Stimulated activated naive CD8-positive, alpha-beta T cell treated with anti-CD3 and anti-CD28 coated beads, Interleukin-15, Interleukin-2, amounts not matched to agents 100 ng/mL and 50 ng/mL, for 24 hours (primary cell): ENCODE data around the gene CBFA2T2.

ENCODE experiments used
- H3K27ac Mint-ChIP-seq: one replicate; pipeline ENCODE4 v1.8.0; 2021; ENCODE audit warnings: mild to moderate bottlenecking, mixed read lengths
- H3K27me3 Mint-ChIP-seq: one replicate; pipeline ENCODE4 v1.8.0; 2021; ENCODE audit warnings: mixed read lengths
- H3K36me3 Mint-ChIP-seq: one replicate; pipeline ENCODE4 v1.8.0; 2021; ENCODE audit warnings: low read depth, mixed read lengths
- H3K4me1 Mint-ChIP-seq: one replicate; pipeline ENCODE4 v1.8.0; 2021; ENCODE audit warnings: low read depth, mixed read lengths
- H3K4me3 Mint-ChIP-seq: one replicate; pipeline ENCODE4 v1.8.0; 2021; ENCODE audit warnings: mild to moderate bottlenecking, mixed read lengths
- H3K9me3 Mint-ChIP-seq: one replicate; pipeline ENCODE4 v1.8.0; 2021; ENCODE audit warnings: mixed read lengths

CBFA2T2 gene

GRCh38 chr20:33674294-33675135, 184.6 kb downstream of the CBFA2T2 start, which contains the start of gene NECAB3:
NECAB3 (minus strand) TSS chr20:33674428; CDS start chr20:33674352, 76 bp downstream.
- peak within 1 kb of the TSS; percentile 86 for H3K27ac Mint-ChIP-seq
- H3K36me3 Mint-ChIP-seq = peaks cover 24% of the 10 kb centered on the region
- H3K4me1 Mint-ChIP-seq = peaks cover 23% of the 10 kb centered on the region
- peak within 1 kb of the TSS; percentile 90 for H3K4me3 Mint-ChIP-seq
- H3K27me3 Mint-ChIP-seq = no peaks in the 10 kb centered on the region
- H3K9me3 Mint-ChIP-seq = no peaks in the 10 kb centered on the region

GRCh38 chr20:33675136-33675959, 185.5 kb downstream of the CBFA2T2 start:
- peak overlapping the region; percentile 59 for H3K4me3 Mint-ChIP-seq
- H3K27ac Mint-ChIP-seq = peak overlapping the region; percentile 19
- no peaks in the 10 kb centered on the region for H3K27me3 Mint-ChIP-seq
- peaks cover 30% of the 10 kb centered on the region for H3K4me1 Mint-ChIP-seq
- no peaks in the 10 kb centered on the region for H3K9me3 Mint-ChIP-seq
- peaks cover 26% of the 10 kb centered on the region for H3K36me3 Mint-ChIP-seq

GRCh38 chr20:33676121-33676520, 186.2 kb downstream of the CBFA2T2 start:
- Mint-ChIP-seq H3K27me3 (no peaks in the 10 kb centered on the region), H3K36me3 (peaks cover 30% of the 10 kb centered on the region), H3K4me3 (peak overlapping the region; percentile 13), H3K27ac (no peak overlapping the region), H3K4me1 (peaks cover 38% of the 10 kb centered on the region), H3K9me3 (no peaks in the 10 kb centered on the region)

GRCh38 chr20:33676652-33677645, 187.1 kb downstream of the CBFA2T2 start:
- peaks cover 46% of the 10 kb centered on the region for H3K4me1 Mint-ChIP-seq
- no peak overlapping the region for H3K27ac Mint-ChIP-seq
- H3K36me3 Mint-ChIP-seq = peaks cover 30% of the 10 kb centered on the region
- H3K9me3 Mint-ChIP-seq = no peaks in the 10 kb centered on the region
- no peak overlapping the region for H3K4me3 Mint-ChIP-seq
- no peaks in the 10 kb centered on the region for H3K27me3 Mint-ChIP-seq

GRCh38 chr20:33677991-33678702, 188.3 kb downstream of the CBFA2T2 start:
- Mint-ChIP-seq H3K9me3 (no peaks in the 10 kb centered on the region), H3K36me3 (peaks cover 30% of the 10 kb centered on the region), H3K4me3 (no peak overlapping the region)

GRCh38 chr20:33679758-33680485, 190.0 kb downstream of the CBFA2T2 start:
- H3K4me3 Mint-ChIP-seq = no peak overlapping the region
- no peak overlapping the region for H3K27ac Mint-ChIP-seq
- peaks cover 57% of the 10 kb centered on the region for H3K4me1 Mint-ChIP-seq

More at GRCh38 chr20:33677991-33678702, 188.3 kb downstream of the CBFA2T2 start:
- Mint-ChIP-seq H3K27ac (no peak overlapping the region), H3K27me3 (no peaks in the 10 kb centered on the region), H3K4me1 (peaks cover 53% of the 10 kb centered on the region)

GRCh38 chr20:33680686-33681085, 190.8 kb downstream of the CBFA2T2 start:
- peaks cover 59% of the 10 kb centered on the region for H3K4me1 Mint-ChIP-seq

More at GRCh38 chr20:33679758-33680485, 190.0 kb downstream of the CBFA2T2 start:
- no peaks in the 10 kb centered on the region for H3K27me3 Mint-ChIP-seq
- H3K9me3 Mint-ChIP-seq = no peaks in the 10 kb centered on the region
- peaks cover 35% of the 10 kb centered on the region for H3K36me3 Mint-ChIP-seq

GRCh38 chr20:33681288-33681687, 191.4 kb downstream of the CBFA2T2 start:
- Mint-ChIP-seq H3K9me3 (no peaks in the 10 kb centered on the region), H3K27me3 (no peaks in the 10 kb centered on the region), H3K27ac (no peak overlapping the region), H3K36me3 (peaks cover 40% of the 10 kb centered on the region), H3K4me3 (no peak overlapping the region), H3K4me1 (peaks cover 59% of the 10 kb centered on the region)

More at GRCh38 chr20:33680686-33681085, 190.8 kb downstream of the CBFA2T2 start:
- Mint-ChIP-seq H3K27me3 (no peaks in the 10 kb centered on the region), H3K27ac (no peak overlapping the region), H3K9me3 (no peaks in the 10 kb centered on the region), H3K4me3 (peak overlapping the region; percentile 9), H3K36me3 (peaks cover 41% of the 10 kb centered on the region)

- H3K4me1 Mint-ChIP-seq = peaks cover 63% of the 10 kb centered on the region
- H3K4me3 Mint-ChIP-seq = no peak overlapping the region
Measured at GRCh38 chr20:33681728-33682353, 191.9 kb downstream of the CBFA2T2 start.

GRCh38 chr20:33684533-33685327, 194.8 kb downstream of the CBFA2T2 start:
- H3K4me1 Mint-ChIP-seq = peaks cover 82% of the 10 kb centered on the region
- H3K27me3 Mint-ChIP-seq = no peaks in the 10 kb centered on the region
- no peaks in the 10 kb centered on the region for H3K9me3 Mint-ChIP-seq
- H3K27ac Mint-ChIP-seq = peak overlapping the region; percentile 92
- peaks cover 17% of the 10 kb centered on the region for H3K36me3 Mint-ChIP-seq
- H3K4me3 Mint-ChIP-seq = peak overlapping the region; percentile 93

More at GRCh38 chr20:33681728-33682353, 191.9 kb downstream of the CBFA2T2 start:
- Mint-ChIP-seq H3K27me3 (no peaks in the 10 kb centered on the region), H3K27ac (no peak overlapping the region), H3K36me3 (peaks cover 36% of the 10 kb centered on the region), H3K9me3 (no peaks in the 10 kb centered on the region)

GRCh38 chr20:33685328-33686099, 195.6 kb downstream of the CBFA2T2 start:
- Mint-ChIP-seq H3K27me3 (no peaks in the 10 kb centered on the region), H3K4me1 (peaks cover 83% of the 10 kb centered on the region), H3K4me3 (peak overlapping the region; percentile 93), H3K36me3 (peaks cover 13% of the 10 kb centered on the region), H3K9me3 (no peaks in the 10 kb centered on the region), H3K27ac (peak overlapping the region; percentile 92)
